HepG2 (cell line): ENCODE measurements around the gene GGA2. TPM values are rescaled to one million over a fixed set of nuclear protein-coding genes. Genes with fewer than 3 reads are reported as not detected.

ENCODE experiments used
- ATAC-seq: fragments of 200-7000 bp; cut with Tn5 transposase; 3 replicates; pipeline ENCODE4 v1.9.1; 2020; ENCODE audit warnings: mild to moderate bottlenecking, moderate library complexity
- BruUV-seq: library from RNA; stranded (reverse); fragments of 400-500 nt; replicated peaks from 2 replicates; lab custom pipeline; 2021; lab: Mats Ljungman, UMichigan
- CTCF ChIA-PET: fragments of 300-600 bp; formaldehyde crosslinking; extraction: SDS; loops from one replicate; lab custom pipeline; 2021; ENCODE audit warnings: low total read pairs, inconsistent platforms, low intra/inter-chr PET ratio; lab: Yijun Ruan, JAX
- POLR2A ChIA-PET: fragments of 350-600 bp; sonication (Branson Sonifier 250); formaldehyde crosslinking; loops from one replicate; lab custom pipeline; 2020; ENCODE audit warnings: antibody characterized with exemption, inconsistent platforms; lab: Yijun Ruan, JAX
- DNase-seq: peaks from one replicate; pipeline ENCODE4 v3.0.0-alpha.2; 2015; ENCODE audit warnings: low spot score
- FAIRE-seq: peaks from 3 replicates; lab custom pipeline; 2011; peaks lifted over from hg19 to GRCh38; lab: Jason Lieb, UNC
- H2AFZ ChIP-seq: one replicate; pipeline ENCODE4 v1.6.1; 2011; ENCODE audit warnings: low read length, inconsistent platforms
- H3K27ac ChIP-seq: fragments of 300-600 bp; 3 replicates; pipeline ENCODE4 v1.8.0; 2011; ENCODE audit warnings: mixed run types, mild to moderate bottlenecking, mixed read lengths, low read length, inconsistent platforms; ENCODE audit not compliant: insufficient read depth; ENCODE audit errors: extremely low read length
- H3K27me3 ChIP-seq, 2 experiments: fragments of 200-600 bp in 1 of 2; 2 replicates in 1 of 2; 3 replicates in 1 of 2; pipeline versions ENCODE4 v1.6.0 to v1.8.0; 2011; ENCODE audit warnings: low read length in 2 of 2, mild to moderate bottlenecking in 2 of 2, moderate library complexity in 2 of 2, inconsistent platforms in 1 of 2; ENCODE audit not compliant: insufficient read depth in 2 of 2, control insufficient read depth in 1 of 2
- H3K36me3 ChIP-seq, 2 experiments: fragments of 200-600 bp in 1 of 2; replicated peaks in 1 of 2; 2 replicates in 1 of 2; 3 replicates in 1 of 2; pipeline versions ENCODE4 v1.5.1 to v1.8.0; 2011; ENCODE audit warnings: low read length in 2 of 2, inconsistent platforms in 1 of 2; ENCODE audit not compliant: insufficient read depth in 2 of 2, control insufficient read depth in 1 of 2
- H3K4me1 ChIP-seq: 2 replicates; pipeline ENCODE4 v1.5.1; 2012; ENCODE audit warnings: low read length, inconsistent platforms; ENCODE audit not compliant: insufficient read depth
- H3K4me2 ChIP-seq: 2 replicates; pipeline ENCODE4 v1.6.0; 2011; ENCODE audit warnings: low read depth, low read length, inconsistent platforms
- H3K4me3 ChIP-seq, 3 experiments: fragments of 200-600 bp in 1 of 3; sonication (generic), shearing (Covaris generic) in 1 of 3; replicated peaks in 1 of 3; 2 replicates each; pipeline ENCODE4 v1.5.1; 2011 to 2016; ENCODE audit warnings: low read length in 3 of 3, inconsistent platforms in 2 of 3, low read depth in 2 of 3, mild to moderate bottlenecking in 2 of 3, control low read depth in 1 of 3, mixed read lengths in 1 of 3; ENCODE audit not compliant: insufficient read depth in 1 of 3
- H3K79me2 ChIP-seq: one replicate; pipeline ENCODE4 v1.6.1; 2011; ENCODE audit warnings: low read length, inconsistent platforms; ENCODE audit not compliant: insufficient read depth
- H3K9ac ChIP-seq: 2 replicates; pipeline ENCODE4 v1.6.0; 2011; ENCODE audit warnings: mild to moderate bottlenecking, low read depth, low read length, inconsistent platforms; ENCODE audit not compliant: insufficient read depth
- H3K9me3 ChIP-seq: 2 replicates; pipeline ENCODE4 v1.5.1; 2012; ENCODE audit warnings: mild to moderate bottlenecking, low read length
- H4K20me1 ChIP-seq: 2 replicates; pipeline ENCODE4 v1.6.0; 2011; ENCODE audit warnings: inconsistent platforms, mild to moderate bottlenecking, low read length, moderate library complexity; ENCODE audit not compliant: insufficient read depth
- ARHGAP35 ChIP-seq: sonication (generic); formaldehyde crosslinking; IDR thresholded peaks from 2 replicates; pipeline ENCODE4 v1.9.0; 2022; ENCODE audit warnings: mild to moderate bottlenecking, inconsistent platforms, moderate library complexity, missing genetic modification reagents, borderline replicate concordance
- FOXO1 ChIP-seq: sonication (generic); formaldehyde crosslinking; IDR thresholded peaks from 2 replicates; pipeline ENCODE4 v1.4.0; 2020; ENCODE audit warnings: missing genetic modification reagents
- NR1H2 ChIP-seq: sonication (generic); formaldehyde crosslinking; IDR thresholded peaks from 2 replicates; pipeline ENCODE4 v1.8.1; 2022; ENCODE audit warnings: low read depth, missing genetic modification reagents, borderline replicate concordance
- NR2F2 ChIP-seq: IDR thresholded peaks from 2 replicates; pipeline ENCODE4 v1.6.1; 2012; ENCODE audit warnings: low read depth, inconsistent platforms, borderline replicate concordance
- PITX1 ChIP-seq: sonication (generic); formaldehyde crosslinking; IDR thresholded peaks from 2 replicates; pipeline ENCODE4 v1.5.1; 2020; ENCODE audit warnings: mild to moderate bottlenecking, missing genetic modification reagents
- REXO4 ChIP-seq: sonication (generic); formaldehyde crosslinking; IDR thresholded peaks from 2 replicates; pipeline ENCODE4 v1.8.0; 2022; ENCODE audit warnings: missing genetic modification reagents, mild to moderate bottlenecking, borderline replicate concordance
- TBL1XR1 ChIP-seq: fragments of 150-350 bp; IDR thresholded peaks from 2 replicates; pipeline ENCODE4 v1.6.1; 2014; ENCODE audit warnings: borderline replicate concordance, low read length; ENCODE audit not compliant: partially characterized antibody
- ZEB1 ChIP-seq: IDR thresholded peaks from 2 replicates; pipeline ENCODE4 v1.6.1; 2012; ENCODE audit warnings: mild to moderate bottlenecking, low read depth, inconsistent platforms; ENCODE audit not compliant: insufficient replicate concordance
- ZFP90 ChIP-seq: sonication (generic); formaldehyde crosslinking; IDR thresholded peaks from 2 replicates; pipeline ENCODE4 v1.8.0; 2022; ENCODE audit warnings: missing genetic modification reagents, mild to moderate bottlenecking, inconsistent platforms, borderline replicate concordance
- ZNF615 ChIP-seq: sonication (generic); formaldehyde crosslinking; IDR thresholded peaks from 2 replicates; pipeline ENCODE4 v1.5.0; 2020; ENCODE audit warnings: mild to moderate bottlenecking, missing genetic modification reagents, borderline replicate concordance
- ZSCAN25 ChIP-seq: sonication (generic); formaldehyde crosslinking; IDR thresholded peaks from 2 replicates; pipeline ENCODE4 v1.8.0; 2022; ENCODE audit warnings: mild to moderate bottlenecking, missing genetic modification reagents
- WGBS: methylation state at CpG from one replicate; pipeline ENCODE4 v1.1.6; 2017; ENCODE audit warnings: low lambda C conversion rate; 5-methylcytosine and 5-hydroxymethylcytosine counted together
- in situ Hi-C: cut with HindIII; loops from 2 replicates; pipeline ENCODE4 v1.10.0; 2017; ENCODE audit warnings: low pct_unique_long_range_greater_than_20kb; ENCODE audit not compliant: extremely low pct_ligation_motif_present
- intact Hi-C: fragments of 100-400 bp; cut with micrococcal nuclease; formaldehyde crosslinking; loops from one replicate; pipeline ENCODE4 v1.10.0; 2022; ENCODE audit not compliant: unreplicated experiment
- polyA plus RNA-seq, 8 experiments: library from polyadenylated mRNA; depleted of rRNA in 3 of 8; stranded (reverse) in 7 of 8; unstranded in 1 of 8; fragments of >200 nt; fragmentation: Illumina TruSeq in 4 of 8; extraction: Trizol in 4 of 8; gene quantifications; 2 replicates each; pipeline versions ENCODE4 v1.2.1 to v1.2.3, GENCODE V29; 2011 to 2016; ENCODE audit warnings: low read depth in 4 of 8, missing spikeins in 1 of 8, mixed read lengths in 1 of 8; ENCODE audit not compliant: insufficient read depth in 1 of 8
- total RNA-seq, 5 experiments: library from RNA; depleted of rRNA; stranded (reverse); fragments of >200 nt; fragmentation: Illumina TruSeq; extraction: Trizol; gene quantifications; 2 replicates each; pipeline ENCODE4 v1.2.3, GENCODE V29; 2016; ENCODE audit warnings: low read depth in 1 of 5
- TF ChIP-seq, protein P1 (sequence below): IDR thresholded peaks from 2 replicates; pipeline ENCODE4 v1.6.1; 2016
- TF ChIP-seq, protein P2 (sequence below): fragments of 450-650 bp; IDR thresholded peaks from 2 replicates; pipeline ENCODE4 v1.6.1; 2017; ENCODE audit warnings: mild to moderate bottlenecking
- TF ChIP-seq, protein P3 (sequence below): sonication (generic); formaldehyde crosslinking; IDR thresholded peaks from 2 replicates; pipeline ENCODE4 v1.4.0; 2020; ENCODE audit warnings: missing genetic modification reagents

Gene GGA2
- total and polyA plus RNA-seq, 2 of the 13 experiments (the other 11 are each of a cell fraction or from before 2014, with no cell fraction given) = 51.5 to 69.8 TPM

DNA sequence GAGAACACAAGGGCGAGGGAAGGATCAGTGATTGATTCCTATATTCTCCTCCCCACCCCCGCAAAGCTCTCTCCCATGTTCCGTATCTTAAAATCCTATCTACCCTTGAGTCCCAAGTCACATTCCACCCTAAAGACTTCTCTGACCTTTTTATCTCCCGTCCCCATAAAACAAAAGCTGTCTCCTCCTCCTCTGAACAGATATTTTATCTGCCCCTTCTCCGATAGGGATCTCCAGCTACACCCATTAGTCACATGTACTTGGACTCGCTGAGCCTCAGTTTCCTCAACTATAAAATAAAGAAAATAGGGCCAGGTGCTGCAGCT, 12.8 kb downstream of the GGA2 start (continued):
- TF ChIP-seq FOXO1 (CRISPR knock-in tag) (no peak), TBL1XR1 (no peak)
- TF ChIP-seq, protein P1, sequence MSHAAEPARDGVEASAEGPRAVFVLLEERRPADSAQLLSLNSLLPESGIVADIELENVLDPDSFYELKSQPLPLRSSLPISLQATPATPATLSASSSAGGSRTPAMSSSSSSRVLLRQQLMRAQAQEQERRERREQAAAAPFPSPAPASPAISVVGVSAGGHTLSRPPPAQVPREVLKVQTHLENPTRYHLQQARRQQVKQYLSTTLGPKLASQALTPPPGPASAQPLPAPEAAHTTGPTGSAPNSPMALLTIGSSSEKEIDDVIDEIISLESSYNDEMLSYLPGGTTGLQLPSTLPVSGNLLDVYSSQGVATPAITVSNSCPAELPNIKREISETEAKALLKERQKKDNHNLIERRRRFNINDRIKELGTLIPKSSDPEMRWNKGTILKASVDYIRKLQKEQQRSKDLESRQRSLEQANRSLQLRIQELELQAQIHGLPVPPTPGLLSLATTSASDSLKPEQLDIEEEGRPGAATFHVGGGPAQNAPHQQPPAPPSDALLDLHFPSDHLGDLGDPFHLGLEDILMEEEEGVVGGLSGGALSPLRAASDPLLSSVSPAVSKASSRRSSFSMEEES (CRISPR knock-in tag) = no peak

DNA sequence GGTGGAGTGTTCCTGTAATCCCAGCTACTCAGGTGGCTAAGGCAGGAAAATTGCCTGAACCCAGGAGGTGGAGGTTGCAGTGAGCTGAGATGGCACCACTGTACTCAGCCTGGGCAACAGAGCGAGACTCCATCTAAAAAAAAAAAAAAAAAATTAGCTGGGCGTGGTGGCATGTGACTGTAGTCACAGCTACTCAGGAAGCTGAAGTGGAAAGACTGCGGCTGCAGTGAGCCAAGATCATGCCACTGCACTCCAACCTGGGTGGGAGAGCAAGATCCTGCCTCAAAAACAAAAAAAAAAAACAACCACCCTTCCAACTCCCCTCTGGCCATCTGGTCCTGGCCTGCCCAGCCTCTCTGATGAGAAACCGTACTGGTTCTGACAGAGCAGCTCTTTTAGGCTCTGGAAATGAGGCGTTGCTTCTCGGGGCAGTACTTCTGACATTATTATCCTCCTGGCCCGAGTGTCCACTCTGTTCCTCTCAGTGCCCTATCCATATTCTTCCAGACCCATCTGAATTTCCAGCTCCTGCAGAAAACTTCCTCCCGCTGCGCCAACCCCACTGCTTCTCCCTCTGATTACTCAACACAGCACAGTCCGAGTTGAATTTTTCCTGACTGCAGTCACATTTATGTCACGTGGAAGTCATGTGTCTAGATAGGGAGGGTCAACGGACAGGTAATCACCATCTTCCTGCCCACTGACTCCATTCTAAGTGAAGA, 13.3 kb downstream of the GGA2 start:
- BruUV-seq = no TSS peak
- CTCF ChIA-PET = no interaction called here
- in situ Hi-C loops = no loop called here
- 94% methylated on average over 12 of the region's 12 CpGs for whole genome bisulfite sequencing
- Histone ChIP-seq H3K79me2 (peaks cover 56% of the 10 kb centered on the region), H2AFZ (no peak overlapping the region), H3K36me3 (peaks cover 43 to 82% of the 10 kb centered on the region in 2 experiments), H3K4me1 (peaks cover 21% of the 10 kb centered on the region), H4K20me1 (peaks cover 51% of the 10 kb centered on the region), H3K9me3 (no peaks in the 10 kb centered on the region), H3K27me3 (no peaks in the 10 kb centered on the region), H3K4me2 (no peak overlapping the region), H3K4me3 (no peak overlapping the region), H3K9ac (no peak overlapping the region), H3K27ac (no peak overlapping the region)
- intact Hi-C loops = no loop called here
- no peak for DNase-seq
- no peak for TF ChIP-seq ZEB1
- TF ChIP-seq NR2F2 = no peak
- TF ChIP-seq REXO4 (CRISPR knock-in tag) = no peak
- no peak for TF ChIP-seq ZFP90 (CRISPR knock-in tag)
- TF ChIP-seq, protein P2, sequence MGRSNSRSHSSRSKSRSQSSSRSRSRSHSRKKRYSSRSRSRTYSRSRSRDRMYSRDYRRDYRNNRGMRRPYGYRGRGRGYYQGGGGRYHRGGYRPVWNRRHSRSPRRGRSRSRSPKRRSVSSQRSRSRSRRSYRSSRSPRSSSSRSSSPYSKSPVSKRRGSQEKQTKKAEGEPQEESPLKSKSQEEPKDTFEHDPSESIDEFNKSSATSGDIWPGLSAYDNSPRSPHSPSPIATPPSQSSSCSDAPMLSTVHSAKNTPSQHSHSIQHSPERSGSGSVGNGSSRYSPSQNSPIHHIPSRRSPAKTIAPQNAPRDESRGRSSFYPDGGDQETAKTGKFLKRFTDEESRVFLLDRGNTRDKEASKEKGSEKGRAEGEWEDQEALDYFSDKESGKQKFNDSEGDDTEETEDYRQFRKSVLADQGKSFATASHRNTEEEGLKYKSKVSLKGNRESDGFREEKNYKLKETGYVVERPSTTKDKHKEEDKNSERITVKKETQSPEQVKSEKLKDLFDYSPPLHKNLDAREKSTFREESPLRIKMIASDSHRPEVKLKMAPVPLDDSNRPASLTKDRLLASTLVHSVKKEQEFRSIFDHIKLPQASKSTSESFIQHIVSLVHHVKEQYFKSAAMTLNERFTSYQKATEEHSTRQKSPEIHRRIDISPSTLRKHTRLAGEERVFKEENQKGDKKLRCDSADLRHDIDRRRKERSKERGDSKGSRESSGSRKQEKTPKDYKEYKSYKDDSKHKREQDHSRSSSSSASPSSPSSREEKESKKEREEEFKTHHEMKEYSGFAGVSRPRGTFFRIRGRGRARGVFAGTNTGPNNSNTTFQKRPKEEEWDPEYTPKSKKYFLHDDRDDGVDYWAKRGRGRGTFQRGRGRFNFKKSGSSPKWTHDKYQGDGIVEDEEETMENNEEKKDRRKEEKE = no peak
- no peak for TF ChIP-seq ZNF615 (CRISPR knock-in tag)
- TF ChIP-seq, protein P3, sequence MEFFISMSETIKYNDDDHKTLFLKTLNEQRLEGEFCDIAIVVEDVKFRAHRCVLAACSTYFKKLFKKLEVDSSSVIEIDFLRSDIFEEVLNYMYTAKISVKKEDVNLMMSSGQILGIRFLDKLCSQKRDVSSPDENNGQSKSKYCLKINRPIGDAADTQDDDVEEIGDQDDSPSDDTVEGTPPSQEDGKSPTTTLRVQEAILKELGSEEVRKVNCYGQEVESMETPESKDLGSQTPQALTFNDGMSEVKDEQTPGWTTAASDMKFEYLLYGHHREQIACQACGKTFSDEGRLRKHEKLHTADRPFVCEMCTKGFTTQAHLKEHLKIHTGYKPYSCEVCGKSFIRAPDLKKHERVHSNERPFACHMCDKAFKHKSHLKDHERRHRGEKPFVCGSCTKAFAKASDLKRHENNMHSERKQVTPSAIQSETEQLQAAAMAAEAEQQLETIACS (CRISPR knock-in tag) = no peak
- TF ChIP-seq NR1H2 = no peak
- TF ChIP-seq ZSCAN25 (CRISPR knock-in tag) = no peak
- no peak for TF ChIP-seq ARHGAP35 (CRISPR knock-in tag)
- TF ChIP-seq PITX1 (CRISPR knock-in tag) = no peak
- ATAC-seq = no peak
- no peak for FAIRE-seq
- POLR2A ChIA-PET = no interaction called here
